Endothelial cell of hepatic sinusoid (primary cell): ENCODE measurements around the gene CACNA1F.

Source experiments
- in situ Hi-C: cut with HindIII; loops from 2 replicates; pipeline ENCODE4 v1.10.0; 2017; ENCODE audit warnings: low sequenced_read_pairs

CACNA1F gene

DNA sequence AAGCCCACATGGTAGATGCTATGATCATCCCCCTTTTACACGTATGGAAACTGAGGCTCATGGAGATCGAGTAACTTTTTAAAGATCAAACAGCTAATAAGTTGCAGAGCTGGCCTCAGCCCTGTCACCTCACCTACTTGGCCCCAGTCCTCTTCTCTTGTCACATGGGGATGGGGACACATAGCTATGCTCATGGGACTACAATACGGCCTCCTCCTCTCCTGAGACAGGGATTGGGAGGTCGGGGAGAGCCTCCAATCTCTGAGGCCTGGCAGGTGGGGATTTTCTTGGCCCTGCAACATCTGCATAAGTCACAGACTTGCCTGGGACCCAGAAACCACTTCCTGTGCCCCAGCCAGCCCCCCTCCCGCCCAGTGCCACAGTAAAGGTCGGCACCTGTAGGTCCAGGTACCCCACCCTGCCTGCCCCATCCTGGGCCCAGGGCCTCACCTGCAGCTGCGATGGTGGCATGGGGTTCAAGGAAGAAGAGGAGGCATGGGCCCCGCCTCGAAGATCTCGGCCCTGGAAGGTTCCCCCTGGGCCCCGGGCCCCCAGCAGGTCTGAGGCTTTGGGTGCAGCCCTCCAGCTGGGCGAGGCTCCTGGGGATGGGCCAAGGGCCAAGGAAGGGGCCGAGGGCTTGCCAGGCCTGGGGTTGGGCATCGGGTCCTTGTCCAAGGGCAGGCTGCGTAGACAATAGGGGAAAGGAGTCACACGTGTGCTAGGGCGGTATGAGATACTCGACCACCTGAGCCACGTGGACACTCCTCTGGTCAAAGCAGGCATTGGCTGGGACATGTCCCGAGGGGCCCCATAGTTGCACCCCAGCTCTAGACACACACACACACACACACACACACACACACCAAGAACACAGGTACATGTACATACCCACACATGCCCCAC, 25.0 kb upstream of the CACNA1F start:
- in situ Hi-C loops, result loop anchor here (10.0 kb wide), 1 partner anchor 103 kb away; no protein-coding TSS in a partner anchor

DNA sequence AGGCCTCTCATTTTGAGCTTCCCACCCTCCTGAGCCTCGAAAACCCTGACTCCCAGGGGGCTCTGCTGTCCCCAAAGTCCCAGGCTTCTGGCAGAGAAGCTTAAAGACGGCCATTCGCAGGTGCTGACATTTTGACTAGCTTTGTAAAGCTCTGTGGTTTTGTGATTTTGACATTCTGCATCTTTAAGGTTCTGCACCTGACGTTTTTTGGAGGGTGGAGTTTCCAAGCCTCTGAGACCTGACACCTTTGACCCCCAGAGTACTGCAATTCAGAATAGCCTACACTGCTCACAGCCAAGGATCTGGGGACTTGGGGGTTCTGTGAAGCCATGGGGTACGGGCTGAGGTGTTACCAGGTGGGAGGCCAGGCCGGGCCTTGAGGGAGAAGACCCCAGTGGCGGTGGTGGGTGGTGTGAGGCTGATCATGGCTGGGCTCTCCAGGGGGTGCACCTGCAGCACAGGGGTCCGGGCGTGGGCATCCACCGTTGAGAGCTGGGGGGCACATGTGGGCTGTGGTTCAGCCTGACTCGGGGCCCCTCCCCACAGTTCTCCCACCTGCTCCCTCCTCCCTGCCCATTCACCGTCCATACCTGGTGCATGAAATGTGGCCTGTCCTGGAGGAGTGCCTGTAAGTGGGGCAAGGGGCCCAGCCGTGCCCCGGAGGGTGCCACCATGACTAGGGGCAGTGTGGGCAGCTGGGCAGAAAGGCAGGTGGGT, 24.1 kb upstream of the CACNA1F start:
- in situ Hi-C loops, result loop anchor here (10.0 kb wide), 1 partner anchor 102 kb away; no protein-coding TSS in a partner anchor

DNA sequence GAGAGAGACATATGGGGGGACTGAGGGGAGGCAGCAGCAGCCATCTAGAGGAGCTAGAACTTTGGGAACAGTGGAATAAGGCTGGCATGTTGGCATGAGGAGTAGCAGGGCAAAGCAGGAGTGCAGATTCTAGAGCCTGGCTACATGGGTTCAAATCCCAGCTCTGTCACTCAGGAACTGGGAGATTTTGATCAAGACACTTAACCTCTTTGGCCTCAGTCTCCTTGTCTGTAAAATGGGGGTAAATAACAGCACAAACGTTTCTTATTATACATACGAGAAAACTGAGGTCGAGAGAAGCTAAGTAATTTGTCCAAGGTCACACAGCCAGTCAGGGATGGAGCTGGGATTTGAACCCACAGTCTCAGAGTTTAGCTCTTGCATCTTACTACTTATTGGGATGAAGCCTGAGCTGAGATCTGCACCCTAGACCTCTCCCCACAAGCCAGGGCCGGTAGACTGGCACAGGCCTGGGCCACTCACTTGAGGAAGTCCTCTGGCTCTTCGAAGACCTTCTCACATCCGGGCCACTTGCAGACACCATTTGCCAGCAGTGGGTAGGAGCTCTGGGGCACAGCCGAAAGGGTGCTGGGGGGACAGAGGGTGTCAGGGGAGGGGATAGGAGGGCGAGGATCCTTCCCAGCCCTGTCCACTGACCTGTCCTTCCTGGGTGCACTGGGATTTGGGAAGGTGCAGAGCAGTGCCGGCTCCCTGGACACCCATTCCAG, 23.3 kb upstream of the CACNA1F start:
- in situ Hi-C loops, result loop anchor here (10.0 kb wide), 1 partner anchor 102 kb away; no protein-coding TSS in a partner anchor

DNA sequence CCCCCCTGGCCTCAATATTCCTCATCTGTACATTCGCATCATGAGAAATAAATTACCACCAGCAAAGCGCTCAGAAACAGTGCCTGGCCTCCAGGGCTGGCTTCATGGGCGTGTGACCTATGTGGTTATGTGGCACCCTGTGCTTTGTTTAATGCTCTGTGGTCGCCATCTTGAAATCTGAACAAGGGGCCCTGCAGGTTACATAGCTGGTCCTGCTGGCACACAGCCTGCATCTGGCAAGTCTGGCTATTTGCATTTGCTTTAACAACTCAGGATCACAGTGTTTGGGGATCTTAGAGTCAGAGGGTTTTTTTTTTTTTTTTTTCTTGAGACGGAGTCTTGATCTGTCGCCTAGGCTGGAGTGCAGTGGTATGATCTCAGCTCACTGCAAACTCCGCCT, 21.5 kb upstream of the CACNA1F start:
- in situ Hi-C loops, result loop anchor here (10.0 kb wide), 1 partner anchor 100 kb away; no protein-coding TSS in a partner anchor

DNA sequence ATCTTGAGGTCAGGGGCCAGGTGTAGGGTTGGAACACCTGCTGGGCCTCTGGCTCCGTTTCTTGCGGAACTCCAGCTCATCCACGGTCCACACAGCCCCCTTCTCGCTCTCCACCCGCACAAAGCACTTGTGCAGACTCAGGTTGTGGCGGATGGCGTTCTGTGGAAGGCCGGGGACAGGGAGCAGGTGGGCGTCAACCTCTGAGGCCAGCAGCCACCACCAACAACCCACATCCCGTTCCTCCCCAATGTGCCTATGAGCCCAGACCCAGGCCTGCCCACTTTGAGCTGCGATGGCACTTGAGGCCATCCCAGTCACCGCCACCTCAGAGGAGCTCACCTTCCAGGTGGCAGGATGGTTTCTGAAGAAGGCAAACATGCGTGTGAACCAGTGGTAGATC, 18.2 kb upstream of the CACNA1F start:
- in situ Hi-C loops, result loop anchor here (10.0 kb wide), 1 partner anchor 97 kb away; no protein-coding TSS in a partner anchor

DNA sequence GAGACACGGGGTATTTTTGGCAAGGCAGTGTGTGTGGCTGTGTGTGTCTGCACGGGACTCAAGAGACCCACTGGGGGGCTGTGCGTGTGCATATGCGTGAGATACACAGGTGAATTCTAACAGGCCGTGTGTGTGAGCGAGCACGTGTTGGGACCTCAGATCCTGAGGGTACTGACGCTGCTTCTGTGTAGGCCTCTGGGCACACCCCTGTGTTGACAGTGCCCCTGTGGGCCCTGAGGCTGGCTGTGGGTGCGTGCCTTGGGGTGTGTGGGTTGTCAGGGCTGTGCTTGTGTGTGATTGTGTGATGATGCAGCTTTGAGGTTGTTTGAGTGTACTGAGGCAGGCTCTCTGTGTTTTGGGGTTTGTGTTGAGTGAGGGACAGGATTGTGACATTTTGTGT, 17.4 kb upstream of the CACNA1F start:
- in situ Hi-C loops, result loop anchor here (10.0 kb wide), 1 partner anchor 96 kb away; no protein-coding TSS in a partner anchor

DNA sequence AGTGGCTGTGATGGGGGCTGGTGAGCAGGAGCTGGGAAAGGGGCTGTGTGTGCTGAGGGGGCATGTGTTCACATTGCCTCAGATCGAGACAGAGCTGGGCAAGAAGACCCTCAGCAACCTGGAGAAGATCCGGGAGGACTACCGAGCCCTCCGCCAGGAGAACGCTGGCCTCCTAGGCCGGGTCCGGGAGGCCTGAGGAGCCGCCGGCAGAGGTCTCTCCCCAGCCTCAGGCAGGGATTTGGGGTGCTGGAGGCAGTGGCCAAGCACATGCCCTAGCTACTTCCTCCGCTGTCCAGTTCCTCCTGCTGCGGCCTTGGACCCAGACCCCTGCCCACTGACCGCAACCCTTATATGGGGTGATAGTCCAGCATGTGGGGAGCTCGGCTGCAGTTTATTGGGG, 16.9 kb upstream of the CACNA1F start:
- in situ Hi-C loops, result loop anchor here (10.0 kb wide), 1 partner anchor 95 kb away; no protein-coding TSS in a partner anchor

DNA sequence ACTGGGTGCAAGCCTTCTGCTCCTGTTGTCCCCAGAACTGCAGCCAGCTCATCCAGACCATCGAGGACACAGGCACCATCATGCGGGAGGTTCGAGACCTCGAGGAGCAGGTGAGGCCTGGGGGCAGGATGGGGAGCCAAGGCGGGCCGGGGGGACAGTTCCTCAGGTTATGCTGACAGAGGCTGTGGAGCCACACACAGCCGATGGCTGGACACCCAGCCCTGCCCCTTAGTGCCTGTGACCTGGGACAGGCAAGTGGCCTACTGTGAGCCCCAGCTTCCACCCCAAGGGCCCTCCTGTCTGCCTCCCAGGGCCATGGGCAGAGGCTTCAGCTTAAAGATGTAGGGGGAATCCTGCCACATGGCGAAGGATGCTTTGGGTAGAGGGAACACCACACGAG, 16.5 kb upstream of the CACNA1F start:
- in situ Hi-C loops, result loop anchor here (10.0 kb wide), 1 partner anchor 95 kb away; no protein-coding TSS in a partner anchor

DNA sequence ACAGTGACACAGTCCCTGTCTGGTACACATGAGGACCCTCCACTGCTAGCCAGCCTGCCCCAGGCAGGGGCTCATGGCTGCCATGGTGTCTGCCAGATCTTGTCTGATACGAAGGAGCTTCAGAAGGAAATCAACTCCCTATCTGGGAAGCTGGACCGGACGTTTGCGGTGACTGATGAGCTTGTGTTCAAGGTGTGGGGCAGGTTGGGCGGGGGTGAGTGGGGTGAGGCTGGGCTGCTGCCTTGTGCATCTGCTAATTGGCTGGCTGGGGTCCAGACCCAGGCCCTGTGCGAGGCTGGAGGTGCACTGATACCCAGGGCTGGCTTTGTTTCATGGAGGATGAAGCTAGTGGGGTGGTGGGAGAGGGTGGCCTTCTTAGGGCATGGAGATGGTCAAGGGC, 15.9 kb upstream of the CACNA1F start:
- in situ Hi-C loops, result no loop called here

DNA sequence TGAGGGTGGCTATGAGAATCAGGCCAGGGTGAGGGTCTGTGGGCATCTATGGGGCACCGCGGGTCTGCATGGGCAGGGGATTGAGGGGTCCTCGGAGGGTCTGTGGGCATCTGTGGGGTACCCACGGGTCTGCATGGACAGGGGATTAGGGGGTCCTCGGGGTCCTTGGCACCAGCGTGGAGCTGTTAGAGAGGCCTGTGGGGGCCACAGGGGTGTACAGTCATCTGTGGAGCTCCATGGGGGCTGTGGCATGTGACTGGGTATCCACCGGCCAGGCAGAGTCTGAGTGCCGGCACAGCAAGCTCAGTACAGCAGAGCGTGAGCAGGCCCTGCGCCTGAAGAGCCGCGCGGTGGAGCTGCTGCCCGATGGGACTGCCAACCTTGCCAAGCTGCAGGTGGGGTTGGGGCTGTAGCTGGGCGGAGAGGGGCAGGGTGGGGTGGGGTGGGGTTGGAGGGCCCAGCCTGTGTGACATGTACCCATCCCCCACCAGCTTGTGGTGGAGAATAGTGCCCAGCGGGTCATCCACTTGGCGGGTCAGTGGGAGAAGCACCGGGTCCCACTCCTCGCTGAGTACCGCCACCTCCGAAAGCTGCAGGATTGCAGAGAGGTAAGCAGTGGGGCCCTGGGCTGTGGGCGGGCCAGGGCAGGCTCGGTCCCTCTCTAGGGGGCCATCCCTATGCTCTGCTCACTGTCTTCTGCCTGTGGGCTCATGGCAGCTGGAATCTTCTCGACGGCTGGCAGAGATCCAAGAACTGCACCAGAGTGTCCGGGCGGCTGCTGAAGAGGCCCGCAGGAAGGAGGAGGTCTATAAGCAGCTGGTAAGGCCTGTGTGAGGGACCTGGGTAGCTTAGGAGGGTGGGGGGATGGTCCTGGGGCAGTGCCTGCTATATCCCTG, 15.0 kb upstream of the CACNA1F start:
- in situ Hi-C loops, result no loop called here

DNA sequence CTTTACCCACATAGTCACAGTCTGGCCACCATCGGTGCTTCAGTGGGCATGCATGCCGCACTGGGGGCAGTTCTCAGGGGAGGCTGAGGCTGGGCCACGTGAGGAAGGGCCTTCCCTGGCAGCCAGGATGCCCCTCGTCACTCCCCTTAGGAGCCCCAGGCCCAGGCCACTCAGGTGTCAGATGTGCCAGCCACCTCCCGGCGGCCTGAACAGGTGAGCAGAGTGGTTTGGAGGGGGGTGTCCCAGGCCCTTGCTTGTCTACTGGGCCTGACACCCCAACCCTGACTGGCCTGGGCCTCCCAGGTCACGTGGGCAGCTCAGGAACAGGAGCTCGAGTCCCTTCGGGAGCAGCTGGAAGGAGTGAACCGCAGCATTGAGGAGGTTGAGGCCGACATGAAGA, 14.2 kb upstream of the CACNA1F start:
- in situ Hi-C loops, result no loop called here

DNA sequence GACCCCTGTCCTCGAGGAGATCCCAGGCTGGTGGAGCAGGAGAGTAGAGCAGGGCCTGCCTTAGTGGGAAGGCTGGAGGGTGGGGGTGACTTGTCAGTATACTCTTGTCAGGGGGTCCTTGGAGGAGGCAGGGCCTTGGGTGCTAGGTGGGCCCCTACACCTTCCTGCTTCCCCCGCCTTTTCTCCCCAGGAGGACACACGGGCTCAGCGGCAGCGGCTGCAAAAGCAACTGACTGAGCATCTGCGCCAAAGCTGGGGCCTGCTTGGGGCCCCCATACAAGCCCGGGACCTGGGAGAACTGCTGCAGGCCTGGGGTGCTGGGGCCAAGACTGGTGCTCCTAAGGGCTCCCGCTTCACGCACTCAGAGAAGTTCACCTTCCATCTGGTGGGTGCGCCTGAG, 13.4 kb upstream of the CACNA1F start:
- in situ Hi-C loops, result no loop called here

DNA sequence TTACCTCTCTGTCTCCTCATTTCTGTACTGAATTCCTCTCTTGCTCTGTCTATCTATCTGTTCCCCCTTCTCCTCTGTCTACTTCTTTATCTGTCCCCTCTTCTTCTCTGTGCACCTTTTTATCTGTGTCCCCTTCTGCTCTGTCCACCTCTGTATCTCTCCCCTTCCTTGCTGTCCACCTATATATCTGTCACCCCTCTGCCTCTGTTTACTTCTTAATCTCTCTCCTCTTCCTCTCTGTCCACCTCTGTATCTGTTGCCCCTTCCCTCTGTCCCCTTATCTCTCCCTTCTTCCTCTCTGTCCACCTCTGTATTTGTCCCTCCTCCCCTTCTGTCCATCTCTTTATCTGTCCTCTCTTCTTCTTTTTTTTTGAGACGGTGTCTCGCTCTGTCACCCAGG, 11.1 kb upstream of the CACNA1F start:
- in situ Hi-C loops, result no loop called here

DNA sequence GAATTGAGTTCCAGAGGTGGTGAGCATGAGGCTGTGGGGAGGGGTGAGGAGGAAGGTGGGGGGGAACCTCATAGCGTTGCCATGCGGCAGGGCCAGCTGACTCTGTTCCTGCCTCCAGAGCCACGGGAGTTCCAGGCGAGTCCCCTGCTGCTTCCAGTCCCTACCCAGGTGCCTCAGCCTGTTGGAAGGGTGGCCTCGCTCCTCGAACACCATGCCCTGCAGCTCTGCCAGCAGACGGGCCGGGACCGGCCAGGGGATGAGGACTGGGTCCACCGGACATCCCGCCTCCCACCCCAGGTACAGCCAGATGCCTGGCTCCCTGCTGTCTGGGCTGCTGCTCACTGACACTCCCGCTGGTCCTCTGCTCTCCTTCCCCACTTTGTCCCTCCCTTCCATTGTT, 10.0 kb upstream of the CACNA1F start:
- in situ Hi-C loops, result no loop called here

DNA sequence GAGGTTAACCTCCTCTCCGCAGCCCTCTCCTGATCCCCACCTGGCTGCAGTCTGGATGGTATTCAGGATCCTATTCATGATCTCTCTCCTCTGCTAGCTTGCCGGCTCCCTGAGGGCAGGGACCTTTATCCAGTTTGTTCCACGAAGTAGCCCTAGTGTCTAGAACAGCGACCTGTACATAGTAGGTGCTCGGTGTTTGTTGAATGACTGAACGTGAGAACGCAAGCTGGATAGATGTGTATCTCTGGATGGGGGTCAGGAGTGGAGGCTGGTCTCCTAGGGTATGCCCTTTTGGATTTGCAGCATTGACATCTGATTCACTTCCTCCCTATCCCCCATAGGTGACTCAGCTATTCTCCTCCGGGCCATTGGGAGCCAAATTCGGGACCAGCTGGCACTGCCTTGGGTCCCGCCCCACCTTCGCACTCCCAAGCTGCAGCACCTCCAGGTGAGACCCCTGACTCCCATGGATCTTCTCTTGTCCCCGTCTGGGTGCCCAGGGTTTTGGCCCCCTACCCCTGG, 9.5 kb upstream of the CACNA1F start:
- in situ Hi-C loops, result no loop called here

DNA sequence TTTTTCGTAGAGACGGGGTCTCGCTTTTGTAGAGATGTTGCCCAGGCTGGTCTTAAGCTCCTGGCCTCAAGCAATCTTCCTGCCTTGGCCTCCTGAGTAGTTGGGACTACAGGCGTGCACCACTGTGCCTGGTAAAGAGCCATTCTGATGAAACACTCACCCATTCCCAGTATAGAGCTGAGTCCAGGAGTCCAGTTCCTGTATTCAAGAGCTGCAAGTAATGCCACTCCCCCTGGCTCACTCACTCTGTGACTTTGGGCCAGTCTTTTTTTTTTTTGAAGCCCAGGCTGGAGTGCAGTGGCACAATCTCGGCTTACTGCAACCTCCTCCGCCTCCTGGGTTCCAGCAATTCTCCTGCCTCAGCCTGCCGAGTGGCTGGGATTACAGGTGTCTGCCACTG, 5.6 kb upstream of the CACNA1F start:
- in situ Hi-C loops, result no loop called here

DNA sequence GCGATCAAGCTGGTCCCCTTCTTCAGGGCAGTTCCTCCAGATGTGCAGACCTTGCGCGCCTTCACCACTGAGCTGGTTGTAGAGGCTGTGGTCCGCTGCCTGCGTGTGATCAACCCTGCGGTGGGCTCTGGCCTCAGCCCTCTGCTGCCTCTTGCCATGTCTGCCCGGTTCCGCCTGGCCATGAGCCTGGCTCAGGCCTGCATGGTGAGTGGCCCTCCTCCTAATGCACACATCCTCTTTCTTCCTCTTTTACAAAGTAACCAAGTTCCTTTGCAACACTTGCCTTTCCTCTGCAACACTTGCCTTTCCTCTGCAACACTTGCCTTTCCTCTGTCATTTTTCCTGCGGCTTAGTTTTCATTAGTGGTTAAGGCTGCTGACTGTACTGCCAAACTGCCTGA, 3.9 kb upstream of the CACNA1F start:
- in situ Hi-C loops, result no loop called here

DNA sequence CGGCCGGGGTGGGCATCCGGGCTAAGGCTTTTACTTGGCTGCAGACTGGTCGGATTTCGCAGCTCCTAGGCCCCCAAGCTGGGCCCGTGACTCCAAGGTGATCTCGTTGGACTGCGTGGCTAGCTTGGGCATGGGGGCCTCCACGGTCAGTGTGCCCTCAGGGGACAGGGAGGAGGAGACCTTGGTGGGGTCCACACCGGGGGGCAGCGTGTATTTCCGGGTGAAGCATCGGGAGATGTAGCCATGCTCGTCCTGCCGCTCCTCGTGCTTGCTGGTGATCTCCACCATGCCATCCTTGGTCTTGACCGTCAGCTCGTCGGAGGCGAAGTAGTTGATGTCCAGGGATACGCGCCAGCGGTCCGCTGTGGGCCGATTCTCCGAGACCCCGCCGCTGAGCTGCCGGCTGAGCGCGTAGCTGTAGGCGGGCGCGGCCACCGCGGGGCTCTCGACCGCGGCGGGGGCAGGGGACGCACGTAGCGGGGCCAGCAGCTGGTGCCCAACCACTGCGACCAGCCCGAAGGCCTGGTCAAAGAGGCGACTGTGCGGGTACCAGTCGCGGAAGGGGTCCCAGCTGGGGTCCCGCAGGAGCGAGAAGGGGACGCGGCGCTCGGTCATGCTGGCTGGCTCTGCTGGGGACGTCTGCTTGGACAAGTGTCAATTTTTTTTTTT, 881 bp upstream of the CACNA1F start:
- in situ Hi-C loops, result no loop called here

DNA sequence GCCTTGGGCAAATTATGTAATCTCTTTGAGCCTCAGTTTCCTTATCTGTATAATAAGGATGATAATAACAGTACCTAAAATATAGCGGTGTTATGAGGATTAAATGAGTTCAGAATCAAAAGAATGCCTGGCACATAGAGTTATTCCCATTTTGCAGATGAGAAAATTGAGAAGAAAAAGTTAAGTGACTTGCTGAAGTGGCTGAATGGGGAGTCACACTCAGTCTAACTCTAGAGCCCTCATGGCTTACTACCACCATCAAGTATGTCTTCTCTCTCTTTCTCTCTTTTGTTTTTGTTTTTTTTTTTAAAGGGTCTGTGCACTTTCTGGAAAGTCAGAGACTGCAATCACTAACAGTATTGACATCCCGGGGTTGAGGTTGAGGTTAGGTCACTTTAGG, 615 bp downstream of the CACNA1F start:
- in situ Hi-C loops, result no loop called here
